ENCODE measurements around the gene HELLS.
"Not testable (repeated sequence)": the region's sequence is repeated elsewhere in the genome, so short reads cannot be mapped to it uniquely, and the experiment has no call there.

The HELLS gene

GRCh38 chr10:94608559-94608958, 63.0 kb downstream of the HELLS start:
- DNase-seq, result no peak

DNA sequence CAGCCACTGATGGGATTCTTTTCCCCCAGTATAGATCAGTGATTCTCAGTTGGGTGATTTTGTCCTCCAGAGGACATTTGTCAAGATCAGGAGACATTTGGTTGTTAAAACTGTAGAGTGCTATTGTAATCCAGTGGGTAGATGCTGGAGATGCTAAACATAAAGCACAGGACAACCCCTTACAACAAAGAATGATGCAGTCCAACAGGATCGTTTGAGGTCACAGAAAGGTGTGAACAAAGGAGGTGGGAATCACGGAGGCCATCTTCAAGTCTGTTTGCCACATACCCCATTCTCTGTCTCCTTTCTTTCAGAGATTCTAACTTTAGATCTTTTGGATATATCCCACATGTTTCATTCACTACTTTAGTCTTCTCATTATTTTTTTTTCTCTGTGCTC, 69.0 kb downstream of the HELLS start:
- DNase-seq, result no peak

DNA sequence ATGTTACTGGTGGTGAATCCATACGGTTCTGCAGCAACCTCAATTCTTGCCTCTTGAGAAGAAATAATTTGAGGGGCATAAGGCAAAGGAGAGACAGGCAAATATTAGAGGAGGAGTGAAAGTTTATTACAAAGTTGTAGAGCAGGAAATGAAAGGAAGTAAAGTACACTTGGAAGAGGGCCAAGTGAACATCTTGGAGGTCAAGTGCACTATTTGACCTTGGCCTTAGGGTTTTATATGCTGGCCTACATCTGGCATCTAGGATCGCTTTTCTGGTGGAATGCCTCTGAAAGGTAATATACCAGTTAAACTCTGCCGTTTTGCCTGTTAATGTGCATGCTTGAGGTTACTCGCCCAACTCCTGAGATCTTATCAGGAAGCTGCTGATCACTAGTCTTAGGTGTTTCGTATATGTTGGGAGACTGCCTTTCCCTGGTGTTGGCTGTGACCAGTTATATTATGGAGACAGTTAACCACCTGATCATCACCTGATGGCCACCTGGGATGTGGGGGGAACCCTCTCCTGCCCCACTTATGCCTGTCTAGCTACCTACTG, 71.9 kb downstream of the HELLS start:
- no peak for DNase-seq

- DNase-seq, result no peak
Observed at GRCh38 chr10:94622666-94623205, 77.1 kb downstream of the HELLS start.

- DNase-seq, result no peak
Observed at GRCh38 chr10:94623572-94623971, 78.0 kb downstream of the HELLS start.

GRCh38 chr10:94626476-94626875, 80.9 kb downstream of the HELLS start:
- DNase-seq, result no peak

- DNase-seq, result no peak
Observed at GRCh38 chr10:94627511-94627910, 81.9 kb downstream of the HELLS start.

- no peak for DNase-seq
Observed at GRCh38 chr10:94630017-94630688, 84.6 kb downstream of the HELLS start.

DNA sequence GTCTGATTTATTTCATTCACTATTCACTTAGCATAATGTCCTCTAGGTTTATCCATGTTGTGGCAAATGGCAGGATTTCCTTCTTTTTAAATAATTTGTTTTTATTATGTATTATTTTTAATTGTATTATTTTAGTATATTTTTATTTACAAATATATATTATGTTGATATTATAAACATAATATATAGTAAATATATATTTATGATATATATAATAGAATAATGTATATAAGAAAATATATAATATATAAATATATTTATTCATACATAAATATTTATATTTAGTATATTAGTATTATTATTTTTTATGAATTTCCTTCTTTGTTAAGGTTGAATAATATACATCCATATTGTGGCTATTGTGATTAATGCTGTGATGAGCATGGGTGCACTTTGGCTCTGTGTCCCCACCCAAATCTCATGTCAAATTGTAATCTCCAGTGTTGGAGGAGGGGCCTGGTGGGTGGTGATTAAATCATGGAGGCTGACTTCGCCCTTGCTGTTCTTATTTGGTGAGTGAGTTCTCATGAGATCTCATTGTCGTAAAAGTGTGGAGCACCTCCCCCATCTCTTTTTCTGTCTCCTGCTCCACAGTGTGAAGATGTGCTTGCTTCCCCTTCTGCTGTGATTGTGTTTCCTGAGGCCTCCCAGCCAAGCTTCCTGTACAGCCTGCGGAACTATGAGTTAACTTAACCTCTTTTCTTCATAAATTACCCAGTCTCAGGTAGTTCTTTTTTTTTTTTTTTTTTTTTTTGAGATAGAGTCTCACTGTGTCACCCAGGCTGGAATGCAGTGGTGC, 85.7 kb downstream of the HELLS start:
- no peak for DNase-seq

DNA sequence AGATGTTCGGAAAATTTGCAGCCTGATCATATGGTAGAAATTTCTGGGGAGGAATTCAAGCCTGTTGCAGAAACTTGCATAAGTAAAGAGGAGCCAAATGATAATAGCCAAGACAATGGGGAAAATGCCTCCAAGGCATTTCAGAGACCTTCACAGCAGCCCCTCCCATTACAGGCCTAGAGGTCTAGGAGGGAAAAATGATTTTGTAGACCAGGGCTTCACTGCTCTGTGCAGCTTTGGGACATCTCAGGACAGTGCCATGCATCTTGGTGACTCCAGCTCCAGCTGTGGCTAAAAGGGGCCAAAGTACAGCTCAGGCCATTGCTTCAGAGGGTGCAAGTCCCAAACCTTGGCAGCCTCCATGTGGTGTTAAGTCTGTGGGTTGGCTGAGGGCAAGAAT, 87.4 kb downstream of the HELLS start:
- no peak for DNase-seq

DNA sequence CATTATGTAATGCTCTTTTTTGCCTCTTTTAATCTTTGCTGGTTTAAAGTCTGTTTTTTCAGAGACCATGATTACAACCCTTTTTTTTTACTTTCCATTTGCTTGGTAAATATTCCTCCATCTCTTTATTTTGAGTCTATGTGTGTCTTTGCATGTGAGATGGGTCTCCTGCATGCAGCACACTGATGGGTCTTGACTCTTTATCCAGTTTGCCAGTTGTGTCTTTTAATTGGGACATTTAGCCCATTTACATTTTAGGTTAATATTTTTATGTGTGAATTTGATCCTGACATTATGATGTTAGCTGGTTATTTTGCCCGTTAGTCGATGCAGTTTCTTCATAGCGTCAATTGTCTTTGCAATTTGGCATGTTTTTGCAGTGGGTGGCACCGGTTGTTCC, 92.5 kb downstream of the HELLS start:
- DNase-seq, result not testable (repeated sequence)

- DNase-seq, result no peak
Observed at GRCh38 chr10:94639902-94640301, 94.3 kb downstream of the HELLS start.

DNA sequence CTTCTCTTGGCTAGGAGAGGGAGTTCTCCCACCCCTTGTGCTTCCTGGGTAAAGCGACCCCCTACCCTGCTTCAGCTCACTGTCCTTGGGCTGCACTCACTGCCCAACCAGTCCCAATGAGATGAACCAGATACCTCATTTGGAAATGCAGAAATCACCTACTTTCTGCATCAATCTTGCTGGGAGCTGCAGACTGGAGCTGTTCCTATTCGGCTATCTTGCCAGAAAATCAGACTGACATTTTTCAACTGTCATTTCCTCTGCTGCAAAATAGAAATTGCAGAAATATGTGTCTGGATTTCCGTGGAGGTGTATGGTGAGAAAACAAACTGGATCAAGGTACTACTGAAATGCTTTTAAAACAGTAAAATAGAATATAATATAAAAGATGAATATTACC, 95.0 kb downstream of the HELLS start:
- DNase-seq, result no peak

GRCh38 chr10:94641480-94641879, 95.9 kb downstream of the HELLS start:
- no peak for DNase-seq

DNA sequence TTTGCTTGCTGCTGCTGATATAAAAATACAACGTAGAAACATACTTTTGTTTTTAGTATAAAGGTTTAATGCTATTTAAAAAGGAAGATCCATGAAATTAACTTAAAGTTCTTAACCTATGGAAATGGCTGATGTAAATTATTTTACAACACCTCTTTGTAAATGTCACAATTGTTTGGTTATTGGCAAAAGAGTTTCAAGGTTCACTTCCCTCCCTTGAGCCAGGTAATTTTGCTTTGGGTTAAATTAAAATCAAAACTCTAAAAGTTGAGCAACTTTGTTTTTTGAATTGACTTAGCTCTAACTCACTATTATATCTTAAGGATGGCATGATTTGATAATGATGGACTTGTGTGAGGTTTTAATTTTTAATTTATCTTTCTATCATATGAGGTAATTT, 98.8 kb downstream of the HELLS start:
- no peak for DNase-seq

- no peak for DNase-seq
Observed at GRCh38 chr10:94645285-94645684, 99.7 kb downstream of the HELLS start.

Measured in activated CD8-positive, alpha-beta memory T cell treated with anti-CD3 and anti-CD28 coated beads for 24 hours (primary cell).